ENCODE measurements around the gene FIGN. TPM values are rescaled to one million over a fixed set of nuclear protein-coding genes. Genes with fewer than 3 reads are reported as not detected.

FIGN gene
- total RNA-seq, 4 donors from 2014 or later: 3.7 to 14.1 (median 11.6) TPM

- TF ChIP-seq, protein P1, sequence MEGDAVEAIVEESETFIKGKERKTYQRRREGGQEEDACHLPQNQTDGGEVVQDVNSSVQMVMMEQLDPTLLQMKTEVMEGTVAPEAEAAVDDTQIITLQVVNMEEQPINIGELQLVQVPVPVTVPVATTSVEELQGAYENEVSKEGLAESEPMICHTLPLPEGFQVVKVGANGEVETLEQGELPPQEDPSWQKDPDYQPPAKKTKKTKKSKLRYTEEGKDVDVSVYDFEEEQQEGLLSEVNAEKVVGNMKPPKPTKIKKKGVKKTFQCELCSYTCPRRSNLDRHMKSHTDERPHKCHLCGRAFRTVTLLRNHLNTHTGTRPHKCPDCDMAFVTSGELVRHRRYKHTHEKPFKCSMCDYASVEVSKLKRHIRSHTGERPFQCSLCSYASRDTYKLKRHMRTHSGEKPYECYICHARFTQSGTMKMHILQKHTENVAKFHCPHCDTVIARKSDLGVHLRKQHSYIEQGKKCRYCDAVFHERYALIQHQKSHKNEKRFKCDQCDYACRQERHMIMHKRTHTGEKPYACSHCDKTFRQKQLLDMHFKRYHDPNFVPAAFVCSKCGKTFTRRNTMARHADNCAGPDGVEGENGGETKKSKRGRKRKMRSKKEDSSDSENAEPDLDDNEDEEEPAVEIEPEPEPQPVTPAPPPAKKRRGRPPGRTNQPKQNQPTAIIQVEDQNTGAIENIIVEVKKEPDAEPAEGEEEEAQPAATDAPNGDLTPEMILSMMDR (IDR thresholded peaks at IDR 0.05; ENCODE audit: low read depth): no peak
Observed at GRCh38 chr2:163625632-163626031, 110.2 kb downstream of the FIGN start.

GRCh38 chr2:163621445-163622004, 114.3 kb downstream of the FIGN start:
- TF ChIP-seq, protein P1 (IDR thresholded peaks at IDR 0.05; ENCODE audit: low read depth): no peak

DNA sequence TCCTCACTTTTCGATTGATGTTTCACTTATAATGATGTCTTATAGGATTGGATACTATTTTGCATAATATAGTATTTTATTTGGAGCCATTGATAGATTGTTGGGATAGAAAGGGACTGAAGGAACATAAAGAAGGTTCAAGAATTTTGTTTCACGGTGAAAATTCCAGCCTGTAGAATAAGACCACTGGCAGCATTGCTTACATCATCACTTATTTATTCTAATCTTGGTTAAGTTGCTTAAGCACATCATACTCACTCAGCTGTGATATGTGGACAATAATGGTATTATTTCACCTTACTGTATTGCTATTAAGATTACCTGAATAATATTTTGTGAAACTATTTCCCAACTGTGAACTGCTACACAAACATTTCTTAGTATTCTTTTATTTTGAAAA, 118.3 kb downstream of the FIGN start:
- TF ChIP-seq, protein P1 (IDR thresholded peaks at IDR 0.05; ENCODE audit: low read depth): no peak

GRCh38 chr2:163613266-163613731, 122.5 kb downstream of the FIGN start:
- TF ChIP-seq, protein P1 (IDR thresholded peaks at IDR 0.05; ENCODE audit: low read depth): no peak

- TF ChIP-seq, protein P1 (IDR thresholded peaks at IDR 0.05; ENCODE audit: low read depth): no peak
Observed at GRCh38 chr2:163612332-163612731, 123.5 kb downstream of the FIGN start.

DNA sequence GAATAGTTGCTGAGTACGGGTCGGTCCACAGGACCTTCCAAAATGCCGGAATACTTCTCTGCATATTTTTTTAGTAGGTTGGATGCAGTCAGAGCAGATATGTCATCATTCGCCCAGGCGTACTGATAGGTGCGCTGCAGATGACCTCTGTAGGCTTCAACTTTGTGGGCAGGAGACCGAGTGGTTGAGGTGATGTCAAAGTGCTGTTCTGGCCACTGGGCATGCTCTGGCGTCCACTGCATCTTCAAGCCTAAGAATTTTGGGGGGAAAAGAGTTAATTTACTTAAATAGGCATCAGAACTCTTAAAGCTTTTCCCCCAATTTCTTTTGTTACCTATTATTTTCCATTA, 124.3 kb downstream of the FIGN start:
- TF ChIP-seq, protein P1 (IDR thresholded peaks at IDR 0.05; ENCODE audit: low read depth): no peak

- TF ChIP-seq, protein P1 (IDR thresholded peaks at IDR 0.05; ENCODE audit: low read depth): no peak
Observed at GRCh38 chr2:163610817-163611556, 124.8 kb downstream of the FIGN start.
